GM19395 (cell line): Measurements from ENCODE around the gene WSCD2.
"Not testable (repeated sequence)": the region's sequence is repeated elsewhere in the genome, so short reads cannot be mapped to it uniquely, and the experiment has no call there.

ENCODE experiments used
- ATAC-seq: cut with Tn5 transposase; IDR thresholded peaks from one replicate; pipeline ENCODE4 v1.9.1; 2021; ENCODE audit warnings: mild to moderate bottlenecking, moderate library complexity; ENCODE audit not compliant: unreplicated experiment

WSCD2 gene

DNA sequence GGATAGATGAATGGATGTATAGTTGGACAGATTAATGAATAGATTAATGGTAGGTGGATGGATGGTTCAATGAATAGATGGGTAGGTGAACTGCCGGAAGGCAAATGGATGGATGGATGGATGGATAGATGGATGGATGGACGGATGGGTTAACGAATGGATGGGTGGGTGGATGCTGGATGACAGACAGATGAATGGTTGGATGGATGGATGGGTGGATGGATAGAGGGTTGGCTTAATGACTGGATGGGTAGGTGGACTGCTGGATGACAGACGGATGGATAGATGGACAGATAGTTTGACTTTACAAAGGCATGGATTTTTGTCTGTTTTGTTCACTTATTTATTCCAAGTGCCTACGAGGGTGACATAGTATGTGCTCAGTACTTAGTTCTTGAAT, 64.4 kb downstream of the WSCD2 start:
- no peak for ATAC-seq

DNA sequence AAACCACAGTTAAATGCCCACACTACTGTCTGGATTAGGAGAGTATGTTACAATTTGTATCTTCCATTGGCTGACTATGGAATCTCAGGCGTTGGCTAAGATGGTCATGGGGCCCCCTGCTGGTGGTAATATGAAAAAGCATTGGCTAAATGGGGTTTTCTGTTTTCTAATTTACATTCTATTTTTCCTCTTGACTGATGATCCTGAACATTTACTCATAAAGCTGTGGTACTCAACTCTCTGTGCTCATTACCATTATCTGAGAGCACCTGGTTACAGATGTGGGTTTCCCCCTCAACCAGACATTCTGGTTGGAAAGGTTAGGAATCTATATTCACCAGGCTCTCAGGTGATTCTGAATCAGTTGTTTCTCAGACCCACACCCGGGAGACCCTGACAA, 64.8 kb downstream of the WSCD2 start:
- ATAC-seq: no peak

DNA sequence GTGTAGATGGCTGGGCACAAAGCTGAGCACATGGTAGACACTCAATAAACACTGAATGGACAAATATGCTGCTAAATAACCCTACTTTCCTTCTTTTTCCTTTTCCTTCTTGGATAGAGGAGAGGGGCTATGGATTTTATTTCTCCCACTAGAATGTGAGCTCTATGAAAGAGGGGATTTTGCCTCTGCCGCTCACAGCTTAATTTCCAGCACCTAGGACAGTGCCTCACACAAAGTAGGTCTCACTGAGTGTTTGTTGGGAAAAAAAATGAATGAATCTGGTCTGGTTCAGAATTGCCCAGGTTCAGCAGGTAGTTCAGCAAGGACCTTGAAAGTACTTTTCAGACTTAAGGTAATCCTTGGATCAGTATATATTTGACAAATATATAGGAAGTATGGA, 65.5 kb downstream of the WSCD2 start:
- no peak for ATAC-seq

DNA sequence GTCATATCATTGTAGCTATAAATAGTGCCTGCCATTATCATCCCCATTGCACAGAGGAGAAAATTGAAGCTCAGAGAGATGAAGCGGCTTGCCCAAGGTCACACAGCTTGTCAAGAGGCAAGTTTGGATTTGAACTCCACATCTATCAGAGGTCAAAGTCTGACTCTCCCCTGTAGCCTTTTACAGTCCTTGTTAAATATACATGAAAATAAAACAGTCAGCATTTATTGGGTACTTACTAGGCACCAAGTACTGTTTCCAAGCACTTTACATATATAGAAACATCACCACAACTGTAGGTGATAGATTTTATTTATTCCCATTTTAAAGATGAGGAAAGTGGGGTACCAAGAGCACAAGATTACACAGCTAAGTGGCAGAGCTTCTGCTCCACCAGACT, 67.2 kb downstream of the WSCD2 start:
- ATAC-seq: no peak

DNA sequence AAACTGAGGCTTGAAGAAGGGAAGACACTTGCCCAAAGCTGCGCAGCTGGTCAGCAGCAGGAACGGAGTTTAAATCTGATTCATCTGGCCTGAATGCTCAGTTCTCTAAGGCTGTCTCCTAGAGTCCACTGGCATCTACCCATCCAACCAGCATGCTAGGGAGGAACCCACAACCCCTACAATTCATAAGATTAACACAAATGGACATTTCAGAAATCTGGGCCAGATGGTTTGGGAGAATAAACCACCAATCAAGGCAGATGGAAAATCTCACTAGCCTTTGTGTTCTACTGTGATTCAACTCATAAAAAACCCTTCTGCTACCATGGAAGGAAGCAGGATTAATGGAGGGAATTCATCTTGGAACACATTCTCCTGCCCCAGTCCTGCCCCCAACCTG, 67.8 kb downstream of the WSCD2 start:
- no peak for ATAC-seq

DNA sequence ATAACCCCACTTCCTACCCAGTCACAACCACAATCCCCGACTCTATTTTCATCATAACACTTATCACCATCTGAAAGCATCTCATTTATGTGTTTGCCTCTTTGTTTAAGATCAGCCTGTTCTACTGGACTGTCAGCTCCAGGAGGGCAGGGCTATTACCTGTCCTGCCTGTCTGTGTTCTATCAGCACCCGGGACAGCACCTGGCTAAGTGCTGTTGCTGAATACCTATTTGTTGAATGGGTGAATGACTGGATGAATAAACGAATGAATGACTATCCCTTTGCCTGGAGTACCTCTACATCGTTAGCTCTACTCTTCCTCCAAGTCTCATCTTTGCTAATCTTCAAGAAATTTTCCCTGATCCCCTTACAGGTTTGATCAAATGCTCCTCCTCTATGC, 69.0 kb downstream of the WSCD2 start:
- ATAC-seq: no peak

DNA sequence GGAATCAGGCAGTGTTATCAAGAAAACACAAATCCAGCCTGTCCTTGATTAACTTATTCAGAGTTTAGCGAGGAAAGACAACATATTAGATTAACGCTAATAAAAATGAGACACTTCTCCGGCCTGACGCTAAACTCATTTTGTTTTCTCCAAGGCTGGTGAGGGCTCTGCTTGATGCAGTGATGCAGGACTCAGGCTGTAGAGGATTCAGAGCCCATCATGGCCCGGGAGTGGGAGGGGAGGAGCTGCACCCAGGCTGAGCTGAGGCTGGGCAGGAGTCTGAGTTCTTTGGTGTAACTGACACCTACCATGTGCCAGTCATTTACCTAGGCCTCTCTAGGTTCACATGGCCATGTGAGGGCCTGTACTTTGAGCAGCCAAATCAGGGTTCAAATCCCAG, 70.0 kb downstream of the WSCD2 start:
- ATAC-seq: no peak

DNA sequence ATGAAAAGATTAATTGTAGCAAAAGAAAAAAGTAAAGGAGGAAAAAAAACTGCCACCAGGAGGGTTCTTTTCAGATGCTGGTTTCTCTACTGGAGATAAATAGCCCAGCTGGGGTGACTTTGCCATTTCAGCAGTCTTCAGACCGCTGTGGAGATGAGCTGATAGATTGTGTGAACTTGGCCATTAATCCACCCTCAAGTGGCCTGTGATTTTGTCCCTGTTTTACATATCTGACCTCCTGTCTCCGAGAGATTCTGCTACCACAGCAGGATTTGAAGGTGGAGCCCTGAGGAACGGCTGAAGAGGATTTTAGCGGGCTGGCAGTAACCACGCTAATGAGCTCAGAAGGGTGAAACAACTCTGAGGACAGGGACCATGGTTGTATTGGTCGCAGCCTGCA, 72.7 kb downstream of the WSCD2 start:
- no peak for ATAC-seq

DNA sequence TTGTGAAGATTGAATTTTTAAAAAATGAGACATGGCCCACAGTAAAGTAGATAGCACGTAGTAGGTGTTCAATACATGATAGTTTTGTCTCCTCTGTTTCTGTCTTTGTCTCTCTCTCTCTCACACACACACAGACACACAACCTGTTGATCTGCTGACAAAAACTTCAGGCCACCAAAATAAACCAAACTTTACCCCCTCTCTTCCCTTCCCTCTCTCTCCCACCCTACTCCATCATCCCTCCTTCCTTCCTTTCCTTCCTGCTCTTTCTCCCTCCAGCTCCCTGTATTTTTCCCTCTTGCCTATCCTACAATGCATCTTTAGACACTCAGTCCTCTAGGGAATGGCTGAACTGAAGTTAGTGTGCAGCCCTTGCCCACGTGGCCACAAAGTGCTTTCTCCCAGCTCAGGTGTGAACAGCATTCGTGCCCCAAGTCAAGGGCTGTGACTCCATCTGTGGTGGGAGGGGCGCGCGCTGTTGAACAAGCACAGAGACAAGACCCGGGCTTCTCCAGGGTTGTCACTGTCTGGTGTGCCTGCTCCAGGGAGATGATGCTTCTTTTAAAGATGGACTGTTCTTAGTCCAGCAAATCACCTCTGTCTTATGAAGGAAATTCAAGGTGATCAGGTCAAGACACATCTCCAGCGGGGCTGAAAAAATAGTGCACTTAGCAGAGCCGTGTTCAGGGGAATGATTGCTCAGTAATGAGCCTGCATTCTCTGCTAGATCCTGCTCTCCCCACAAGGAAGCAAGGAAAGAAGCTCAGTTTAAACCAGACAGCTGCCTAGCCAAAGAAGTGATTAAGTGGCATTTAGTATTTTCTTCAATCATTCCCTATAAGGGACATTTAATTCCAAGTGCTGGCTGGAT, 75.3 kb downstream of the WSCD2 start:
- no peak for ATAC-seq

DNA sequence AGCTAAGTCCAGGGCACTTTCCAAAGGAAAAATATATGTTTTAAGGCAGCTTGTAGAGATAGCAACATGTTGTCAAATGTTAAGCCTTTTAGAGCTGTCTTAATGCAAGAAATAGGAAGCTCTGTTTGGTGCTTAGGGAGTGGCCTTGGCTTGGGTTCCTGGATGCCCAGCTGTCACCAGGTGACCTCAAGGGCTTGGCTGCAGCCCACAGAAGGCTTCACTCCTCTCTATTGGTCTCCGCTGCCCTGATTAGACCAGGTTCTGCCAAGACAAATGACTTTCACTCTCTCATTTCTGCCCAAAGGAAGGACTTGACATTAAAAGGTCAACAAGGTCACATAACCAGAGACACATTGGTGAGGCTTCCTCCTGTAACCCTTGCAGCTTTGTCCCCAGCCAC, 76.8 kb downstream of the WSCD2 start:
- no peak for ATAC-seq

DNA sequence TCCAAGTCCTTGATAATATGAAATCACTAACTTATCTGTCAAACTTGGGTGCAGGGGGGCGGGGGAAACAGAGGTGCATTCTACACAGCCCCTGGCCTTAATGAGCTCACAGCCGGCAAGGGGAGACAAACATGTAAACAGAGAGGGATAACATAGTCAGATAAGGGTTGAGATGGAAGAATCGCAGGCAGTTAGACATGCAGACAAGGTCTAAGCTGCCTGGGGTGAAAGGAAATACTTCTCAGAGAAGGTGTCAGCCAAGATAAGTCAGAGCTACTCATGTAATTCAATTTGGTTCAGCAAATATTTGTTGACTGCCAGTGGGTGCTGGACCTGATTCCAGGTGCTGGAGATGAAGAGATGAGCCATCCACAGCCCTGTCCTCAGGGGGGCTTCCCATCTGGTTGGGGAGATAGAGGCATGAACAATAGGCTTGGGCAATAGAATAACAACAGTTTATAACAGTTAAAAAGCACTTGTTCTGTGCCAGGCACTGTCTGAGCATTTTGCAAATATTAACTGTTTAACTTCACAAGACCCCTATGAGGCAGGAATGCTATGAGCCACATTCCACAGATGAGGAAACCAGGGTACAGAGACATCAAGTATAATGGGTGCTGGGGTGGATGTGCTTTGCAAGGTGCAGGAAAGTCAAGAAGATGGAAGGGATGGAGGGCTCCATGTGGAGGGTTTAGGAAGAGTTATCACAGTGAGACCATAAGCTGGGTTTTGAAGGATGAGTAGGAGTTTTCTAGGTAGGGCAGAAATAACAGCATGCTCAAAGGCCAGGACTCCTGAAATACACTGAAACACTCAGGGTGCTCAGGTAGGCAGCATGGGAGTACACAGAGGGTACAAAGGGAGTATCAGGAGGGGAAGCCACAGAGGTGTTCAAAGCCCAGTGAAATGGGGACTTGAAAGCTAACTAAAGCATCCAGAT, 79.0 kb downstream of the WSCD2 start:
- ATAC-seq: no peak

DNA sequence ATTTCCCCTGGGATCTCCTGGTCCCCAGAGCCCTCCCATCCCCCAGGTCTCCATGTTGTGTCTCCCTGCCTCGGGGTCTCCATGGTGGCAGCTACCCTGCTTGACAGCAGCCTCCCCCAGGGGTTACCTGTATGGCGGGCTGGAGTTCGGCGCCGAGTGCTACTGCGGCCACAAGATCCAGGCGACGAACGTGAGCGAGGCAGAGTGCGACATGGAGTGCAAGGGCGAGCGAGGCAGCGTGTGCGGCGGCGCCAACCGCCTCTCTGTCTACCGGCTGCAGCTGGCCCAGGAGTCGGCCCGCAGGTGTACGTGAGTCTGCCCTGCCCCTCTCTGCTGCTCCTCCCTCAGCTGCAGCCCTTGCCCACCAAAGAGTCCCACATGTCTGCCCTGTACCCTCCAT, 80.9 kb downstream of the WSCD2 start:
- no peak for ATAC-seq

DNA sequence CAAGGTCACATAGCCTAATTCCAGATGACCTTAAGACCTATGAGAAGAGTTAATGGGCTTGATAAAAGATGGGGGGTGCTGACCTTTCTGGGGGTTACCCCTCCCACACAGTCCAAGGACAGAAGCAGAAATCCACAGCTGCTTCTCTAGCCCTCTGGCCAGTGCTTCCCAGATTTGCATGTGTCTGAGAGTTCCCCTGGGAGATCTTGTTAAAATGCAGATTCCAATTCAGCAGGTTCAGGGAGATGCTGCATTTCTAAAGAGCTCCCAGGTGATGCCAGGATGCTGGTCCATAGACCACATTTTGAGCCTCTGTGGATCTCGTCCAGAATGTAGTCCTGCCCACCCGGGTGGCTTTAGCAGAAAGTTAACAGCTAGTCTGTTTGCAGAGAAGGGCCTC, 82.1 kb downstream of the WSCD2 start:
- no peak for ATAC-seq

DNA sequence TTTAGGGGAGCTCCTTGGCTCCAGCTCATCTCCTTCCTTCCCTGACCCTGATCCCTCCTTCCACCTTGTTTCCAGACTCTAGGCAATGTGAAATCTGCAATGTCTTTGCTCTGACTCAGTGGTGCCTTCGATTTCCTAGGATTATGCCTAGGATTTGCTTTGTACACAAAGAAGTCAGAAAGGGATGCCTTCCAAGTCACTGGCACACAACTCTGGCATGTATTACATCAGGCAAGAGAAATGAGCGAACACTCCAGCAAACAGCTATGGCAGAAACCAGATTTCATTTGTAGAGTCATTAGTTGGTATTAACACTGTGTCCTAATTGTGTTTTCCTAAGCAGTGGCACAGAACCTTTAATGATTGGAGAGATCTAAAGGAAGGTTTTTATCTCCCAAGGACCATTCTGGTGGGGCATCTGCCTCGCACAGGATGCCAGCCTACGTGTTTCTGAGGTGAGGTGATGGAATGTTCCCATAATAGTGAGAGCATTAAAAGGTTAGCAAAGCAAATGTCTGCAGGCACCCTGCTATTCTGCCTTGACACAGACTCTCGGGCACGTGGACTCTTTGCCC, 84.9 kb downstream of the WSCD2 start:
- ATAC-seq: no peak

DNA sequence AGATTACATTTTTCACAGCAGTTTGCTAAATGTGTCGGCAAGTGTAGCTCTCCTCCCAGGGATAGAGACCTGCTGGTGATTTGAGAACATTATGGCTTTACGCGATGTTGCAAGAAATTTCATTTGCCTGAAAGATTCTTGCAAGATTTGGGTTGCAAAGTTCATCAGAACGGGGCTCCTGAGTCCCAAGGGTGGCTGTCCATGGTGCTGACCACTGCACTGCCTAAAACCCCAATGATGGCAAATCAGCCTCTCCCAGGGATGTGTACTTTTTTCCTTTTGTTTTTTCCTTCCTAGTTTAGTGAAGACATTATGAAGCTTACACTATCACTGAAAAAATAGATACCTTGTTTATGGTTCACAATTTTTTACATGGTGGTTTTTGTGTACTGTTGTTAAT, 85.4 kb downstream of the WSCD2 start:
- ATAC-seq: no peak

DNA sequence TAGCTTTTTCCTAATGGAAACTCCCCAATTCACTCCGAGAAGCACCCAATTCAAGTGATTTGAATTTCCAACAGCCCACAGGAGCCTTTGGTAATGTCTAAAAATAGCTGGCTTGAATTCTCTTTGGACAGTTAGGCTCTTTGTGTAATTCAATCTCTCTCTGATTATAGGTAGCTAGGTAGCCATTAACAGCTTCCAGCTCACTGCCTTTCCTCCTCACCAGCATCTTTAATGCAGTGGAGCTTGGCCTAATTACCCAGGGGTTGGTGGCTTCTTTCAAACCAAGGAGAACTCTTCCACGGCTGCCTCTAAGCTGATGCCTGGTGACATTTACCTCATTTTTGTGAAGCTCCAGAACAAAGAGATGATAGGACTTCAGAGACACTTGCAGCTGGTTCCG, 86.4 kb downstream of the WSCD2 start:
- ATAC-seq: no peak

DNA sequence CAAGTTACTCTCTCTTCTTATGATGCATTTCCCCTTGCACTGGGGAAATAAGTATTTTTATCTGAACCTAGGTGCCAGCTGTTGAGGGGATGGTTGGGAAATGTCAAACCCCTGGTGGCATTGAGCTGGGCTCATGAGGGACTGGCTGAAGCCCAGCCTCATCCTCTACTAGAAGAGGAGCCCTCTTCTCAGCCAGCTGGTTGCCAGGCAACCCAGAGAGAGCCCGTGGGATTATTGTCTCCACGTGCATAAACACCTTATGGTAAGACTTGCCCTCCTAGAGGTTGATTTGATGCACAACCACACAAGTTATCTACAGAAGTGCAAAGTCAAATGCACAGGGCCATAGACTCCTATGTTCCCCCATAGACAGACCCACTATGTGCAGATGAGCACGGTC, 89.8 kb downstream of the WSCD2 start:
- ATAC-seq: no peak

DNA sequence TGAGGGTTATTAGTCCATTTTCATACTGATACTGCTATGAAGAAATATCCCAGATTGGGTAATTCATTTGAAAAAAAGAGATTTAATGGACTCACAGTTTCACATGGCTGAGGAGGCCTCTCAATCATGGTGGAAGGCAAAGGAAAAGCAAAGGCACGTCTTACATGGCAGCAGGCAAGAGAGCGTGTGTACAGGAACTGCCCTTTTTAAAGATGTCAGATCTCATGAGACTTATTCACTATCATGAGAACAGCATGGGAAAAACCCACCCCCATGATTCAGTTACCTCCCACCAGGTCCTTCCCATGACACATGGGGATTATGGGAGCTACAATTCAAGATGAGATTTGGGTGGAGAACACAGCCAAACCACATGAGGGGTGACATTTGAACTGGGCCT, 96.0 kb downstream of the WSCD2 start:
- ATAC-seq: not testable (repeated sequence)

DNA sequence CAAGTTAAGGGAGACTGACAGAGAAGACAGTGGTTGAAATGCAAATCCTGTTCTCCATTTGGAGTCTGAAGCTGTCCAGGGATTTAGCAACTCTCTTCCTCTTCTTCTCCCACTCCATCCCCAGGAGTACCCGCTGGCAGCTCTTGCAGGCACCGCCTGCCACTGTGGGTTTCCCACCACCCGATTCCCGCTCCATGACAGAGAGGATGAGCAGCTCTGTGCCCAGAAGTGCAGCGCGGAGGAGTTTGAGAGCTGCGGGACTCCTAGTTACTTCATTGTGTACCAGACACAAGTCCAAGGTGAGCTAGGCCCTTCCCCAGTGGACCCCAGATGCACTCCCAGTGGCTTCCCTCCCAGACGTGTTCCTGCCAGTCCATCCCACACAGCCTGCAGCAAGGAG, 97.8 kb downstream of the WSCD2 start:
- ATAC-seq: no peak

DNA sequence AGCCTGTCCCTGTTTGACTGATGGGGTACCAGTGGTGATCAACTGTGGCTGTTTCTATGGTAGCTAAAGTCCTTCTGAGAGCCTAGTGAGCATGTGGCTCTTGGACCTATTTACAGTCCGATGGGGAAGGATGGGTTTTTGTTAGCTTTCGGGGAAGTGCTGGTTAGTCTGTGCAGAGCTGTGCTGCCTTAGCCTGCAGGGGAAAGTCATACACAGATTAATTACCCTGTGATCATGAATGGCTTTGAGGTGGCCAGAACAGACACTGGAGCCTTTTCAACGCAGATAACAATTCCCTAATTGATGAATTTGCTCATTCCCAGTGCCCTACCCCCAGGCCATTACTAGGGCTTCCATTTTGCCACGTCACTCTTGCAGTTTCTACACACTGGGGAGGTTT, 99.7 kb downstream of the WSCD2 start:
- ATAC-seq: no peak

DNA sequence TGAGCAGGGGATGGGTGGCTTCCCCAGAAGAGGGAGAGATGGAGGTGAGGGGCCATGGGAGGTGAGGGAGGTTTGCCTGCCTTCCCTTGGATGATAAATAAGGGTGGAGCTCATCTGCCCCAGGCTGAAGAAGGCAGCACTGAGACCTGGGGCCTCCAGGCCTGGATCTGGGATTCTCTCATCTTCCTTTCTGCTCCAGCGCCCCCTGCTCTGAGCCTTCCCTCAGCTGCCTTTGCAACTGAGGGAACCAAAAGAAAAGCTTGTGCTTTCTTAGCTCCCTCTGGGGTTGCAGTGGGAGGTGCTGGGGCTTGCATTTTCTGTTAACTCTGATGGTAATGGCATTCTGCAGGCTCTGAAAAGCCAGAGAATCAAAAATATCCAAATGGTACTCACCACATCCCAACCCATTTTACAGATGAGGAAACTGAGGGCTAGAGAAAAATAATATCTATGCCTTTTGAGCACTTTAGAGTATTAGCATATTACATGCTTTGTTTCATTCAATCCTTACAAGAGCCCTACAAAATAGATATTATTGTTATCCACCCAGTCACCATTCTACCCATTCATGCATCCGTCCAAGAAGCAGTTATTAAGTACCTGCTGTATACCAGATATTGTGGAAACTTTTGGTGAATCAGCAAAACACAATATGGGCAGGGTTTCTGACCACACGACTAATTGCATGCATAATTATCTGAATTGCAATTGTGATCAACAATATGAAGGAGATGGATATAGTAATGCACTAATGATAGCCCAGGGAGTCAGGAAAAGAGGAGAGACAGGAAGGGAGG, 102.2 kb downstream of the WSCD2 start:
- no peak for ATAC-seq
